A673 (cell line): Measurements from ENCODE around the gene TMEM107.

Experiments used
- CTCF ChIP-seq: fragments of 300-800, 200-600 bp; sonication (generic); conservative IDR thresholded peaks from 2 replicates; pipeline ENCODE4 v1.5.1; 2017; ENCODE audit warnings: low read depth, mild to moderate bottlenecking, antibody characterized with exemption, low read length, moderate library complexity, mixed read lengths
- EZH2 ChIP-seq: fragments of 200-600 bp; sonication (generic); IDR thresholded peaks from 2 replicates; pipeline ENCODE4 v1.6.1; 2017; ENCODE audit warnings: borderline replicate concordance, low read depth, mild to moderate bottlenecking, mixed read lengths, antibody characterized with exemption, low read length; ENCODE audit not compliant: poor library complexity, severe bottlenecking

- TF ChIP-seq CTCF = no peak
- no peak for TF ChIP-seq EZH2
These were observed 35.8 kb downstream of the TMEM107 start for GRCh38 chr17:8140065-8141029.
